ENCODE measurements around the gene OR52E5.

Gene OR52E5

DNA sequence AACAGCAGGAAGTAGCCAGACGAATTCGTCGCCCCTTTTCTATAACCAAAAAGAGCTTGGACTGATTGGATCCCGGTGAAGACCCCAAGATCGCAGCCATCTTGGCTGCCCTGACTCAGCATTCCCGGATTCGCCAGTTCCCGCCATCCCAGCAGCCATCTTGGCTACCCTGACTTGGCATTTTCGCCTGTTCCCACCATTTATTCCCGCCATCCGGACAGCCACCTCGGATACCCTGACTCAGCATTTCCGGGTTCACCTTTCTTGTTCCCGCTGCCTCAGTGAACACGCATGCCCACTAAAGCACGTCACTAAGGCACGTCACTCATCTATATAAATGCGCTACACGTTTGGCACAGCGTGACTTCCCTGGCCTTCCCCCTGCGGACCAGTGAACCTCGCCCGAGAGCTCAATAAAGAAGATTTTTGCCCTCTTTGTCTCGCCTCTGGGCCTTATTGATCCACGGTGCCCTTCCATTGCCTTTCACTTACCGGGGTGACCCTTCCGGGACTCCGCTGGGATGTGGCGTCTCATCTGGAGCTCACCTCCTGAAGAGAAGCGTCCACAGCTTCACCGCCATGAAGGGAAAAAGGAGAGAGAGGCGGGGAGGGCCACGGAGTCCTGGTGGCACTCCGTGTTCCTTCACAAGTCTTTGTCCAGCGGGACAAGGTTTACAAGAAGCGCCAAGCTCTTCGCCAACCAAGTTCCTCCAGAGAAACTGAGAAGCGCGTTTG lies 45.0 kb downstream of the OR52E5 start:
- no peak for DNase-seq

DNA sequence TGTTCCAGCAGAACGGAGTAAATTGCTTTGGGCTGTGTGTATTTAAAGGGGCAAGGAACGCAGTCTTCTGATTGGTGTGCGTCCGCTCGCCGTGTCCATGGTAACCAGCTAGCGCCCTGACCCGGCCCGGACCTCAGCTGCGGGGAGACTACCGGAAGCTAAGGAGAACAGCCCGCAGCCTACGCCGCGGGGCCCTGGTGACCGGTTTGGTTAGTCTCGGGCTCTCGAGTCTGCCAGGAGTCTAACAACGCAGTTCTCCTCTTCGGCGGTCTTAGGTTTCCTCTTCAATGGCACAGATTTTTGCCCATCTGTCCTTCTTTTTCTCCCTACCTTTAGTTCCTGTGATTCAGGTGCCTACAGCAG lies 45.6 kb downstream of the OR52E5 start:
- no peak for DNase-seq

DNA sequence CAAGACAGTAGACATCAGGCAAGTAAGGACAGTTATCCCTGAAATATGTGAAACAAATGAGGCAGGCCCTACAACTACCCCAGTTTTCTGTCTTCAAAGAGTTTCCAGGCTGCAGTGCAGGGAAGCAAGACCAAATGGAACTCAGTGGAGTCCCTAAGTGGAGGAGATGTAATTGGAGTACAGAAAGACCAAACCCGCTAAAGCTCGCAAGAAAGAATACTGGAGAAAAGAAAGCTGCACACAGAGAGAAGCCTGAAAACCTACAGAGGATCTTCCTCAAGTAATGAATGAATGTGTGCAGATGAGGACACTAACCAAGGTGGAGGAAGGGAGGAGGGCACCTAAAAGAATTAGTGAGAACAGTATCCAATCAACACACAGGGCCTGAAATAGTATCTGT lies 47.7 kb downstream of the OR52E5 start:
- no peak for DNase-seq

DNA sequence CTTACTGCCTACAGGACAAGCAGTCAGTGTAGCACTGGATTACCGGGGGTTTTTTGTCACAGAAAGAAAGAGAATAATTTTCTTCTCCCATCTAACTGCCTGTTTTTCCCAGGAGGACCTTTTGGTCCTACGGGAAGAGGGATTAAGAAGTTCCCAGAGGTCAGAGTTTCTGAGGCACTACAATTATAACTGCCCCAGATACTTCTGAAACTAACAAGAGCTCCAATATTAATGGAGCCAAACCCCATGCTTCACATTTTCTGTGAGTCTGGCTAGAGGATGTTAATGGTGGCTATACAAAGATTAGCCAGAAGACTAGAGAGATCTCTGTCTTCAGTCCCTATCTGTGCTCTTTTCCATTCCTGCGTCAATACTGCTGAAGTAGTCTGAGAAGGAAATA lies 48.9 kb downstream of the OR52E5 start, which contains the start of gene OR56A3:
Gene OR56A3 (plus strand): TSS at position 301 of the 400 bp plus-strand sequence. CDS start 5,096 bp downstream, outside the sequence.
- DNase-seq = no peak

Measured in NCI-H345 (cell line).